Stimulated activated CD4-positive, alpha-beta T cell treated with anti-CD3 and anti-CD28 coated beads, Interleukin-2, amount 100 ng/mL, for 24 hours (primary cell): Measurements from ENCODE around the gene SLC38A3.
"Not testable (repeated sequence)": the region's sequence is repeated elsewhere in the genome, so short reads cannot be mapped to it uniquely, and the experiment has no call there.

Experiments
- DNase-seq, 2 donors: peaks; one replicate each; pipeline ENCODE4 v3.0.0-alpha.2; 2020

Gene SLC38A3

GRCh38 chr3:50211930-50212329, 6.9 kb downstream of the SLC38A3 start:
- DNase-seq: no peak

GRCh38 chr3:50212502-50212901, 7.4 kb downstream of the SLC38A3 start:
- no peak for DNase-seq

- DNase-seq: no peak
These were observed 7.9 kb downstream of the SLC38A3 start for GRCh38 chr3:50212971-50213370.

- no peak for DNase-seq
These were observed 8.3 kb downstream of the SLC38A3 start for GRCh38 chr3:50213373-50213772.

GRCh38 chr3:50214824-50215223, 9.8 kb downstream of the SLC38A3 start:
- no peak for DNase-seq

GRCh38 chr3:50215529-50215928, 10.5 kb downstream of the SLC38A3 start:
- no peak for DNase-seq

GRCh38 chr3:50217681-50218080, 12.6 kb downstream of the SLC38A3 start:
- no peak for DNase-seq

- DNase-seq: no peak
These were observed 13.4 kb downstream of the SLC38A3 start for GRCh38 chr3:50218448-50218847.

- no peak for DNase-seq
These were observed 14.2 kb downstream of the SLC38A3 start for GRCh38 chr3:50219285-50219684.

- DNase-seq: no peak
These were observed 15.0 kb downstream of the SLC38A3 start for GRCh38 chr3:50220109-50220508.

GRCh38 chr3:50221051-50221410, 16.0 kb downstream of the SLC38A3 start:
- no peak for DNase-seq

GRCh38 chr3:50221411-50222168, 16.5 kb downstream of the SLC38A3 start:
- no peak for DNase-seq

GRCh38 chr3:50222169-50222528, 17.1 kb downstream of the SLC38A3 start:
- DNase-seq: no peak

- DNase-seq: no peak
These were observed 19.6 kb downstream of the SLC38A3 start for GRCh38 chr3:50224639-50225038.

- no peak for DNase-seq
These were observed 21.9 kb downstream of the SLC38A3 start for GRCh38 chr3:50226888-50227389.

GRCh38 chr3:50227390-50228183, 22.5 kb downstream of the SLC38A3 start:
- peak; percentile 90 to 93 for DNase-seq

- not testable (repeated sequence) for DNase-seq
These were observed 23.2 kb downstream of the SLC38A3 start for GRCh38 chr3:50228184-50228763.

GRCh38 chr3:50229490-50229889, 24.4 kb downstream of the SLC38A3 start:
- no peak for DNase-seq

GRCh38 chr3:50230104-50230793, 25.2 kb downstream of the SLC38A3 start:
- no peak for DNase-seq

- no peak for DNase-seq
These were observed 25.7 kb downstream of the SLC38A3 start for GRCh38 chr3:50230794-50231125.

- no peak for DNase-seq
These were observed 26.5 kb downstream of the SLC38A3 start for GRCh38 chr3:50231581-50231980.

- DNase-seq: no peak
These were observed 27.2 kb downstream of the SLC38A3 start for GRCh38 chr3:50232303-50232702.

GRCh38 chr3:50233176-50233575, 28.1 kb downstream of the SLC38A3 start:
- no peak for DNase-seq
